ENCODE results near the gene RIMS4.

The RIMS4 gene

GRCh38 chr20:44768854-44769480 lies 41.4 kb downstream of the RIMS4 start:
- H3K9me2 ChIP-seq (replicated peaks; ENCODE audit: low read depth, low read length): no peaks in the 10 kb centered on the region
- H3K36me3 ChIP-seq (ENCODE audit: insufficient read depth, low read length): no peaks in the 10 kb centered on the region
- no peak overlapping the region for H3K9ac ChIP-seq (ENCODE audit: low read depth, low read length, poor library complexity, severe bottlenecking)
- TF ChIP-seq CTCF (conservative IDR thresholded peaks at IDR 0.05; ENCODE audit: low read length) (no peak), EZH2phosphoT487 (IDR thresholded peaks at IDR 0.05; ENCODE audit: borderline replicate concordance) (no peak)
- no peak overlapping the region for H3K4me3 ChIP-seq (ENCODE audit: low read length, poor library complexity, severe bottlenecking)
- no peaks in the 10 kb centered on the region for H3K79me2 ChIP-seq (ENCODE audit: insufficient read depth, low read length)
- no peaks in the 10 kb centered on the region for H3K9me3 ChIP-seq (ENCODE audit: insufficient read depth, low read depth, low read length)
- peaks cover 8% of the 10 kb centered on the region for H3K4me1 ChIP-seq (ENCODE audit: insufficient read depth, low read length, poor library complexity, severe bottlenecking)
- H2AFZ ChIP-seq (ENCODE audit: low read length): peak overlapping the region; percentile 28; the same call in 1 of the 2 replicates
- peak overlapping the region; percentile 13 for H3K4me2 ChIP-seq (ENCODE audit: low read depth, low read length, poor library complexity, severe bottlenecking)
- H3K27me3 ChIP-seq (ENCODE audit: insufficient read depth, low read length, poor library complexity, severe bottlenecking): no peaks in the 10 kb centered on the region
- no peaks in the 10 kb centered on the region for H4K20me1 ChIP-seq (ENCODE audit: insufficient read depth, low read length, poor library complexity, severe bottlenecking)
- no peaks in the 10 kb centered on the region for H3F3A ChIP-seq (ENCODE audit: low read depth)

GRCh38 chr20:44768256-44768655 lies 42.1 kb downstream of the RIMS4 start:
- H3K36me3 ChIP-seq (ENCODE audit: insufficient read depth, low read length): no peaks in the 10 kb centered on the region

GRCh38 chr20:44765701-44766347 lies 44.5 kb downstream of the RIMS4 start:
- Histone ChIP-seq H4K20me1 (ENCODE audit: insufficient read depth, low read length, poor library complexity, severe bottlenecking) (no peaks in the 10 kb centered on the region), H3K36me3 (ENCODE audit: insufficient read depth, low read length) (no peaks in the 10 kb centered on the region), H3K79me2 (ENCODE audit: insufficient read depth, low read length) (no peaks in the 10 kb centered on the region), H2AFZ (ENCODE audit: low read length) (no peak overlapping the region), H3K9me3 (ENCODE audit: insufficient read depth, low read depth, low read length) (no peaks in the 10 kb centered on the region), H3K4me3 (ENCODE audit: low read length, poor library complexity, severe bottlenecking) (no peak overlapping the region), H3K27me3 (ENCODE audit: insufficient read depth, low read length, poor library complexity, severe bottlenecking) (no peaks in the 10 kb centered on the region), H3K9me2 (replicated peaks; ENCODE audit: low read depth, low read length) (no peaks in the 10 kb centered on the region), H3K4me1 (ENCODE audit: insufficient read depth, low read length, poor library complexity, severe bottlenecking) (peaks cover 8% of the 10 kb centered on the region), H3K9ac (ENCODE audit: low read depth, low read length, poor library complexity, severe bottlenecking) (no peak overlapping the region), H3K4me2 (ENCODE audit: low read depth, low read length, poor library complexity, severe bottlenecking) (no peak overlapping the region), H3F3A (ENCODE audit: low read depth) (no peaks in the 10 kb centered on the region)
- TF ChIP-seq EZH2phosphoT487 (IDR thresholded peaks at IDR 0.05; ENCODE audit: borderline replicate concordance): no peak
- no peak for TF ChIP-seq CTCF (conservative IDR thresholded peaks at IDR 0.05; ENCODE audit: low read length)

More at GRCh38 chr20:44768256-44768655, 42.1 kb downstream of the RIMS4 start:
- H3K4me1 ChIP-seq (ENCODE audit: insufficient read depth, low read length, poor library complexity, severe bottlenecking): peaks cover 8% of the 10 kb centered on the region
- H3K9ac ChIP-seq (ENCODE audit: low read depth, low read length, poor library complexity, severe bottlenecking): no peak overlapping the region
- H3K27me3 ChIP-seq (ENCODE audit: insufficient read depth, low read length, poor library complexity, severe bottlenecking): no peaks in the 10 kb centered on the region
- no peaks in the 10 kb centered on the region for H3F3A ChIP-seq (ENCODE audit: low read depth)
- H3K9me3 ChIP-seq (ENCODE audit: insufficient read depth, low read depth, low read length): no peaks in the 10 kb centered on the region
- no peaks in the 10 kb centered on the region for H3K9me2 ChIP-seq (replicated peaks; ENCODE audit: low read depth, low read length)
- no peaks in the 10 kb centered on the region for H4K20me1 ChIP-seq (ENCODE audit: insufficient read depth, low read length, poor library complexity, severe bottlenecking)
- no peak for TF ChIP-seq CTCF (conservative IDR thresholded peaks at IDR 0.05; ENCODE audit: low read length)
- no peak for TF ChIP-seq EZH2phosphoT487 (IDR thresholded peaks at IDR 0.05; ENCODE audit: borderline replicate concordance)
- H2AFZ ChIP-seq (ENCODE audit: low read length): no peak overlapping the region
- no peak overlapping the region for H3K4me2 ChIP-seq (ENCODE audit: low read depth, low read length, poor library complexity, severe bottlenecking)
- no peak overlapping the region for H3K4me3 ChIP-seq (ENCODE audit: low read length, poor library complexity, severe bottlenecking)
- no peaks in the 10 kb centered on the region for H3K79me2 ChIP-seq (ENCODE audit: insufficient read depth, low read length)
